Vagina (tissue), 2 donors: ENCODE measurements around the gene INTS6L. TPM values are rescaled to one million over a fixed set of nuclear protein-coding genes. Genes with fewer than 3 reads are reported as not detected.
A peak's percentile ranks its signal among the peaks of the same experiment; 100 is the strongest.

Experiments
- DNase-seq, 2 donors: peaks; one replicate each; pipeline ENCODE4 v3.0.0-alpha.2; 2017; ENCODE audit errors: extremely low spot score in 2 of 2
- H3K27ac ChIP-seq: fragments of 200-600 bp; sonication (generic); one replicate; pipeline ENCODE4 v1.5.1; 2019
- H3K27me3 ChIP-seq: fragments of 200-600 bp; sonication (generic); one replicate; pipeline ENCODE4 v1.5.1; 2019
- H3K36me3 ChIP-seq, 2 donors: fragments of 200-600 bp; sonication (generic); one replicate each; pipeline ENCODE4 v1.5.1; 2017 to 2019
- H3K4me1 ChIP-seq: fragments of 200-600 bp; sonication (generic); one replicate; pipeline ENCODE4 v1.5.1; 2019
- H3K4me3 ChIP-seq, 2 donors: fragments of 200-600 bp; sonication (generic); 1 replicate in 1 of 2; 2 replicates in 1 of 2; pipeline ENCODE4 v1.5.1; 2016 to 2019
- H3K9me3 ChIP-seq: fragments of 200-600 bp; sonication (generic); one replicate; pipeline ENCODE4 v1.5.1; 2019
- POLR2A ChIP-seq, 2 donors: fragments of 450-650 bp; IDR thresholded peaks; one replicate each; pipeline ENCODE4 v1.6.1; 2017; ENCODE audit warnings: antibody characterized with exemption in 2 of 2, mild to moderate bottlenecking in 2 of 2, moderate library complexity in 2 of 2
- POLR2AphosphoS5 ChIP-seq, 2 donors: sonication (generic); formaldehyde crosslinking; IDR thresholded peaks; one replicate each; pipeline ENCODE4 v1.9.0; 2017; ENCODE audit warnings: antibody characterized with exemption in 2 of 2, mild to moderate bottlenecking in 2 of 2, low read depth in 1 of 2; ENCODE audit not compliant: insufficient read depth in 1 of 2
- intact Hi-C: fragments of 100-400 bp; cut with DNase I; formaldehyde crosslinking; loops from one replicate; pipeline ENCODE4 v1.15.1; 2023
- total RNA-seq: library from RNA; depleted of rRNA; stranded (reverse); fragments of >200 nt; gene quantifications from one replicate; pipeline ENCODE4 v1.2.3, GENCODE V29; 2016
- TF ChIP-seq, protein P1 (sequence below), 3 experiments: fragments of 450-650 bp in 2 of 3; fragments of 200-600 bp in 1 of 3; sonication (generic) in 1 of 3; IDR thresholded peaks; one replicate each; pipeline ENCODE4 v1.5.1; 2017 to 2019; ENCODE audit warnings: antibody characterized with exemption in 3 of 3, mild to moderate bottlenecking in 2 of 3, moderate library complexity in 2 of 3

INTS6L gene
- total RNA-seq, 1 donor from 2014 or later, result 14.7 TPM

DNA sequence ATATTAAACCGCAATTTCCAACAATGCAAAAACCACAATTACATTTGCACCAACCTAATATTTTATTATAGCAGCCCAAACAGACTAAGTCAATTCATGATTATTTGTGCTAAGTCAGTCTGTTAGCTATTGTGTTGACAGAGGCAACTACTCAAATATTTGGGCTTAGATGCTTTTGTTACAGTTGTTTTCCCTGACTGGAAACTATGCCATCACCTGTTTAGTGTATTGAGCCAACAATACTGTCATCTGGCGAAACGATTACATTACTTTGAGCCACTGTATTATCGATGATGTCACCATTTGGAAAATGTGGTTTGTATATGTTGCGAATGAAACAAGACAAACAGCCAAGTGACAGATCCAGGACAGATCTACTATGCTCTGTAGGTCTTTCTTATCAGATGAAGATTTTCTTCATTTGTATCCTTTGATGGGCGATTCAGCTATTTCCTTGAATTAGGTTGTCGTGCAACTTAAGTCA is 38.7 kb upstream of the INTS6L start:
- no peak for DNase-seq
- H3K4me1 ChIP-seq, result no peaks in the 10 kb centered on the region
- intact Hi-C loops, result no loop called here
- H3K27me3 ChIP-seq, result no peaks in the 10 kb centered on the region
- no peaks in the 10 kb centered on the region for H3K9me3 ChIP-seq
- TF ChIP-seq POLR2AphosphoS5 (IDR thresholded peaks at IDR 0.05; ENCODE audit: insufficient read depth in 1 of 2, low read depth in 1 of 2) (no peak), POLR2A (IDR thresholded peaks at IDR 0.05) (no peak)
- TF ChIP-seq, protein P1, sequence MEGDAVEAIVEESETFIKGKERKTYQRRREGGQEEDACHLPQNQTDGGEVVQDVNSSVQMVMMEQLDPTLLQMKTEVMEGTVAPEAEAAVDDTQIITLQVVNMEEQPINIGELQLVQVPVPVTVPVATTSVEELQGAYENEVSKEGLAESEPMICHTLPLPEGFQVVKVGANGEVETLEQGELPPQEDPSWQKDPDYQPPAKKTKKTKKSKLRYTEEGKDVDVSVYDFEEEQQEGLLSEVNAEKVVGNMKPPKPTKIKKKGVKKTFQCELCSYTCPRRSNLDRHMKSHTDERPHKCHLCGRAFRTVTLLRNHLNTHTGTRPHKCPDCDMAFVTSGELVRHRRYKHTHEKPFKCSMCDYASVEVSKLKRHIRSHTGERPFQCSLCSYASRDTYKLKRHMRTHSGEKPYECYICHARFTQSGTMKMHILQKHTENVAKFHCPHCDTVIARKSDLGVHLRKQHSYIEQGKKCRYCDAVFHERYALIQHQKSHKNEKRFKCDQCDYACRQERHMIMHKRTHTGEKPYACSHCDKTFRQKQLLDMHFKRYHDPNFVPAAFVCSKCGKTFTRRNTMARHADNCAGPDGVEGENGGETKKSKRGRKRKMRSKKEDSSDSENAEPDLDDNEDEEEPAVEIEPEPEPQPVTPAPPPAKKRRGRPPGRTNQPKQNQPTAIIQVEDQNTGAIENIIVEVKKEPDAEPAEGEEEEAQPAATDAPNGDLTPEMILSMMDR (IDR thresholded peaks at IDR 0.05), result no peak
- no peak overlapping the region for H3K4me3 ChIP-seq
- H3K27ac ChIP-seq, result no peak overlapping the region
- no peaks in the 10 kb centered on the region for H3K36me3 ChIP-seq

DNA sequence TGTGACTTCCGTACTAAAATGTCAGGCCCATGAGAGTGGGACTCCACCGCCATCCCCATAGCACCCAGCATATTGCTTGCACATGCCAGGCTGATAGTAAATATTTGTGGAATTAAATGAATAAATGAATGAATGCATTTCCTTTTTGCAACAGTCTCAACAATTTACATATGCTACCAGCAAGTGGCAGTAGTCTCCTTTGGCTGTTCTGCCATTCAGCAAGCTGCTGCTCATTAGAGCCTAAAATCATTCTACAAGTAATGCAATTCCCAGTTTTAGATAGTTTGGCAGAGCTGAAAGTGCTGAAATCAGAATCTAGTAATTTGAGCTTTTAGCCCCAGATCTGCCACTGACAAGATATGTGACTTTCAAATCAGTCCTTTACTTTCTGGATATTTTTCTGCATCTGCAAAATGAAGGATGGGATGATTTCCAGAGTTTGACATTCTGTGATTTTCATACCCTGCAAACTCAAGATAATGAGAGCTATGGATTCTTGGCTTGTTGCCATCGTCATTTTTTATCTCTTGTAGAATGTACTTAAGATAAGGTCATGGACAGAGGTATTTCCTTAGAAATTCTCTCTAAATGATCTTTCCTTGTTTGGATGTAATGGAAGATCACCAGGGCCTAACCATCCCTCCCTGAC is 35.7 kb upstream of the INTS6L start:
- H3K4me1 ChIP-seq, result no peaks in the 10 kb centered on the region
- no peaks in the 10 kb centered on the region for H3K36me3 ChIP-seq
- TF ChIP-seq, protein P1 (IDR thresholded peaks at IDR 0.05), result peak in 2 of 3 experiments; percentile 23 to 40
- no peak for TF ChIP-seq POLR2A (IDR thresholded peaks at IDR 0.05)
- no peaks in the 10 kb centered on the region for H3K27me3 ChIP-seq
- DNase-seq, result no peak
- intact Hi-C loops, result no loop called here
- no peaks in the 10 kb centered on the region for H3K9me3 ChIP-seq
- H3K27ac ChIP-seq, result no peak overlapping the region
- no peak overlapping the region for H3K4me3 ChIP-seq

DNA sequence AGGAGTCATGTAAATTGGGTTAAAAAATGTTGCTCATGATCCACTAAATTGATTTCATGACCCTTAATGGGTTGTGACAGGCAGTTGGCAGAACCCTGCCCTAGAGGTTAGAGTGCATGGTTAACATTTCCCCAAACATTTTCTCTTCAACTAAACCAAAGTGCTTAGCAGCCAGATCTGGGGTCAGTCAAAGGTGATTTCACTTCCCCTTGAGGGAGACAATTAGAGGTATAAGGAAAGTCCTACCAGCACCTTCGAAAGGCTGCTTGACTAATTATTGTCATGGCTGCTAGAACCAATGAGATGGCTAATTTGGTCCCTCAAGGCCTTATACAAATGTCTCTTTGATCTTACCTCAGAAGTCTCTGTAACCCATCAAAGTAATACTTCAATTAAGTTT is 30.9 kb upstream of the INTS6L start:
- no peak for TF ChIP-seq POLR2A (IDR thresholded peaks at IDR 0.05)
- TF ChIP-seq, protein P1 (IDR thresholded peaks at IDR 0.05), result no peak
- TF ChIP-seq POLR2AphosphoS5 (IDR thresholded peaks at IDR 0.05; ENCODE audit: insufficient read depth in 1 of 2, low read depth in 1 of 2), result no peak
- H3K4me1 ChIP-seq, result no peaks in the 10 kb centered on the region
- no peaks in the 10 kb centered on the region for H3K9me3 ChIP-seq
- intact Hi-C loops, result no loop called here
- H3K27ac ChIP-seq, result no peak overlapping the region
- H3K36me3 ChIP-seq, result no peaks in the 10 kb centered on the region
- no peaks in the 10 kb centered on the region for H3K27me3 ChIP-seq
- no peak for DNase-seq
- H3K4me3 ChIP-seq, result no peak overlapping the region

DNA sequence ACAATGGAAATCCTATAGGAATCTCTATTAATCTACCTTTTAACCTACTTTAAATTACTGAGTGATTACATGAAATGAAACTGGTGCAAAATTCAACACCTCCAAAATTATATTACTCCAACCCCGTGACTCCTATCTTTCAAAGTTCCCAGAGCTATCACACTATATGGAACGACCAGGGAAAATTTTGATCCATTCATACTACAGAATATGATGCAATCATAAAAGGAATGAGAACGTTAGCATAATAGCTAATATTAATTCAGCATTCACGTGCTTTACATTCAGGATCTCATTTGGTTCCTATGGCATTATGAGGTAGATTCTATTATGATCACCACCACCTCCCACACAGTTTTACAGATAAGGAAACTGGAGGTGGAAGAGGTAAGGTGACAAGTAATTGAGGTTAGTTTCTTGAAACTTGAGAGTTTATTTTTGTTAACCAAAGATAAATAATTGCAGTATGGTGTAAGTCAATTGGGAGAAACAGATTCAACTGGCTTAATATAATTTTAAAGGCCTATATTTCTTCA is 29.4 kb upstream of the INTS6L start:
- TF ChIP-seq, protein P1 (IDR thresholded peaks at IDR 0.05), result no peak
- TF ChIP-seq POLR2A (IDR thresholded peaks at IDR 0.05) (no peak), POLR2AphosphoS5 (IDR thresholded peaks at IDR 0.05; ENCODE audit: insufficient read depth in 1 of 2, low read depth in 1 of 2) (no peak)
- H3K36me3 ChIP-seq, result no peaks in the 10 kb centered on the region
- H3K4me3 ChIP-seq, result no peak overlapping the region
- DNase-seq, result no peak
- no peaks in the 10 kb centered on the region for H3K9me3 ChIP-seq
- intact Hi-C loops, result no loop called here
- H3K4me1 ChIP-seq, result no peaks in the 10 kb centered on the region
- no peak overlapping the region for H3K27ac ChIP-seq
- H3K27me3 ChIP-seq, result no peaks in the 10 kb centered on the region

DNA sequence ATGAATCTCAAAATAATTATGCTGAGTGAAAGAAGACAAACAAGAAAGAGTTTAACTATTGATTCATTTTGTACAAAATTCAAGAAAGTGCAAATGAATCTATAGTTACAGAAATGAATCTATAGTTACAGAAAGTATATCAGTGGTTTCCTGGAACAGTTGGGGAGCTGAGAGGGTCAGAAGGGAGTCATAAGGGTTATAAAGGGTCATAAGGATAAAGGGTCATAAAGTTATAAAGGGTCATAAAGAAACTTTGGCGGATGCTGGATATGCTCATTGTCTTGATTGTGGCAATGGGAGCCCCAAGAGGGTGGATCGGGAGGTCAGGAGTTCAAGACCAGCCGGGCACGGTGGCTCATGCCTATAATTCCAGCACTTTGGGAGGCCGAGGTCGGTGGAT is 26.0 kb upstream of the INTS6L start:
- Histone ChIP-seq H3K4me1 (no peaks in the 10 kb centered on the region), H3K36me3 (no peaks in the 10 kb centered on the region), H3K27ac (no peak overlapping the region), H3K9me3 (no peaks in the 10 kb centered on the region), H3K27me3 (no peaks in the 10 kb centered on the region), H3K4me3 (no peak overlapping the region)
- TF ChIP-seq, protein P1 (IDR thresholded peaks at IDR 0.05), result no peak
- no peak for TF ChIP-seq POLR2AphosphoS5 (IDR thresholded peaks at IDR 0.05; ENCODE audit: insufficient read depth in 1 of 2, low read depth in 1 of 2)
- TF ChIP-seq POLR2A (IDR thresholded peaks at IDR 0.05), result no peak
- intact Hi-C loops, result no loop called here
- DNase-seq, result no peak
